Nephron (organoid): ENCODE measurements around the gene PCDH12.

ENCODE experiments used
- H3K27ac Mint-ChIP-seq, 3 experiments: 2 replicates each; pipeline ENCODE4 v1.8.0; 2020; ENCODE audit warnings: mixed read lengths in 3 of 3, mild to moderate bottlenecking in 2 of 3, moderate library complexity in 1 of 3
- H3K27me3 Mint-ChIP-seq: 2 replicates; pipeline ENCODE4 v1.8.0; 2021; ENCODE audit warnings: low read depth, mild to moderate bottlenecking, moderate library complexity, mixed read lengths
- H3K36me3 Mint-ChIP-seq: 2 replicates; pipeline ENCODE4 v1.8.0; 2020; ENCODE audit warnings: low read depth, mixed read lengths
- H3K4me1 Mint-ChIP-seq: 2 replicates; pipeline ENCODE4 v1.8.0; 2020; ENCODE audit warnings: mixed read lengths
- H3K4me3 Mint-ChIP-seq, 3 experiments: 2 replicates each; pipeline ENCODE4 v1.8.0; 2020; ENCODE audit warnings: mild to moderate bottlenecking in 3 of 3, mixed read lengths in 3 of 3, moderate library complexity in 2 of 3
- H3K9me3 Mint-ChIP-seq: 2 replicates; pipeline ENCODE4 v1.8.0; 2020; ENCODE audit warnings: mixed read lengths
- CTCF ChIP-seq, 3 experiments: fragments of 200-600 bp; sonication (generic); IDR thresholded peaks; one replicate each; pipeline ENCODE4 v1.5.0; 2021; ENCODE audit warnings: antibody characterized with exemption in 3 of 3; ENCODE audit not compliant: unreplicated experiment in 3 of 3

Gene PCDH12

DNA sequence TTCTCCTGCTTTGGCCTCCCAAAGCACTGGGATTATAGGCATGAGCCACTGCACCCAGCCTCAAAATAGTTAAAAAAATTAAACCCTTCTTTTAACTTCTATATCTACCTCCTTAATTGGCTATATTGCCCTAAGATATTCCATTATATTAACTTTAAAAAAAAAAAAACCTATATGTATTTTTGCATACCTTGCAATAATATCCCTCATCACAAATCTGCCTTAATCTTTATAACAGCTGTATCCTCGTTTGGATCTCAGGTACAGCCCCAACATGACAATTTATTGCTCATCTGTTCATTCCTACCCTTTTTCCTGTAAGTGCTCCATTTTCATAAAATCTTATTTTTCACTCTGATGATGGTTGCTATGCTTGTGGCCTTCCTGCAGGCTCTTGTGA lies 42.2 kb upstream of the PCDH12 start:
- H3K4me1 Mint-ChIP-seq, result no peaks in the 10 kb centered on the region
- TF ChIP-seq CTCF (IDR thresholded peaks at IDR 0.05; ENCODE audit: unreplicated experiment in 3 of 3), result no peak
- H3K27me3 Mint-ChIP-seq, result no peaks in the 10 kb centered on the region
- no peak overlapping the region for H3K4me3 Mint-ChIP-seq
- H3K27ac Mint-ChIP-seq, result no peak overlapping the region
- H3K36me3 Mint-ChIP-seq, result peaks cover 65% of the 10 kb centered on the region
- no peaks in the 10 kb centered on the region for H3K9me3 Mint-ChIP-seq

GRCh38 chr5:141997358-141997960 lies 39.5 kb upstream of the PCDH12 start:
- Mint-ChIP-seq H3K27ac (no peak overlapping the region), H3K27me3 (no peaks in the 10 kb centered on the region)

DNA sequence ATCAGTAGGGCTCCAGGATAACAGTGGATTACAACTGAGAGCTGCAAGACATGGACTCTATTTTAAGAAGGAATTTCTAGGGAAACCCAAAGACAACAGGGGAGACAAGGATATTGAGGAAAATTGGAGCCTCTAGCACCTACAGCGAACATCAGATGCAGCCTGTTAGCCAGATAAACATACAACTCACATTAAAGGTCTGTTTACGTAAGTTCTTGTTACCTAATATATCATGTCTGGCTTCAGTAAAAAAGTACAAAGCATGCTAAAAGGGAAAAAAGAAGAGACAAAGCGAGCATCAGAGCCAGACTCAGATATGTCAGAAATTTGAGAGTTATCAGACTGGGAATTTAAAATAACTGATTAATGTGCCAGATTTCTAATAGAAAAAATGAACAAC lies 37.7 kb upstream of the PCDH12 start:
- H3K9me3 Mint-ChIP-seq, result no peaks in the 10 kb centered on the region
- H3K4me3 Mint-ChIP-seq, result no peak overlapping the region
- H3K27me3 Mint-ChIP-seq, result no peaks in the 10 kb centered on the region
- H3K36me3 Mint-ChIP-seq, result peaks cover 69% of the 10 kb centered on the region
- TF ChIP-seq CTCF (IDR thresholded peaks at IDR 0.05; ENCODE audit: unreplicated experiment in 3 of 3), result no peak
- no peak overlapping the region for H3K27ac Mint-ChIP-seq
- no peaks in the 10 kb centered on the region for H3K4me1 Mint-ChIP-seq

More at GRCh38 chr5:141997358-141997960, 39.5 kb upstream of the PCDH12 start:
- no peak for TF ChIP-seq CTCF (IDR thresholded peaks at IDR 0.05; ENCODE audit: unreplicated experiment in 3 of 3)
- H3K36me3 Mint-ChIP-seq, result peaks cover 74% of the 10 kb centered on the region
- H3K4me3 Mint-ChIP-seq, result no peak overlapping the region
- H3K4me1 Mint-ChIP-seq, result no peaks in the 10 kb centered on the region
- H3K9me3 Mint-ChIP-seq, result no peaks in the 10 kb centered on the region

DNA sequence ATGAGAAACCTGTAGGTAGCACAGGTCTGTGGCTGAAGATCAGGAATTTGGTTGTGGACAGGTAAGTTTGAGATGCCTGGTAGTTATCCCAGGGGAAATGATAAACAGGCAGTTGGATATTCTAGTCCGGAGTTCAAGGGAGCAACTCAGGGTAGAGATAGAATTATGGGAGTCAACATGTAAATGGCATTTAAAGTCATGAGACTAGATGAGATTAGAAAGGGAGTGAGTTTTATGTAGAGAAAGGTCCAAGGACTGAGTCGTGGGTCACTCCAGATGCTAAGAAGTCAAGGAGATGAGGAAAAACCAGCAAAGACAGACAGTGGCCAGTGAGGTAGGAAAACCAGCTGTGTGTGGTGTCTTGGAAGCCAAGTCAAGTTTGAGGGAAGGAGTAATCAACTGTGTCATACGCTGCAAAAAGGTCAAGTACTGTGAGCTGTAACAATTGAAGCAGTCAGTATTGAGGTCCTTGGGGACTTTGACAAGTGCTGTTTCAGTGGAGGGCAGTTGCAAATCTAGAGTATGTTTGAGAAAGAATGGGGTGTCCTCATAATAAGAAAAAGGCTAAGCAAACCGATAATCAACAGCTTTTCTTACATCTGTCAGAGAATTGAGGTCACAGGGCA lies 36.6 kb upstream of the PCDH12 start:
- no peak overlapping the region for H3K27ac Mint-ChIP-seq

GRCh38 chr5:141992349-141992963 lies 34.5 kb upstream of the PCDH12 start:
- H3K9me3 Mint-ChIP-seq, result no peaks in the 10 kb centered on the region
- peaks cover 51% of the 10 kb centered on the region for H3K36me3 Mint-ChIP-seq
- H3K27ac Mint-ChIP-seq, result no peak overlapping the region
- no peak overlapping the region for H3K4me3 Mint-ChIP-seq
- TF ChIP-seq CTCF (IDR thresholded peaks at IDR 0.05; ENCODE audit: unreplicated experiment in 3 of 3), result peak; percentile 78 to 87 (median 80)
- no peaks in the 10 kb centered on the region for H3K4me1 Mint-ChIP-seq
- no peaks in the 10 kb centered on the region for H3K27me3 Mint-ChIP-seq

More for the DNA sequence above, 36.6 kb upstream of the PCDH12 start:
- no peaks in the 10 kb centered on the region for H3K9me3 Mint-ChIP-seq
- H3K4me1 Mint-ChIP-seq, result no peaks in the 10 kb centered on the region
- no peak overlapping the region for H3K4me3 Mint-ChIP-seq
- no peaks in the 10 kb centered on the region for H3K27me3 Mint-ChIP-seq
- no peak for TF ChIP-seq CTCF (IDR thresholded peaks at IDR 0.05; ENCODE audit: unreplicated experiment in 3 of 3)
- H3K36me3 Mint-ChIP-seq, result peaks cover 60% of the 10 kb centered on the region
